Nephron progenitor cell (in vitro differentiated cells): Measurements from ENCODE around the gene MICU2.
A peak's percentile ranks its signal among the peaks of the same experiment; 100 is the strongest.
"Not testable (repeated sequence)": the region's sequence is repeated elsewhere in the genome, so short reads cannot be mapped to it uniquely, and the experiment has no call there.

Experiments
- DNase-seq: peaks from one replicate; pipeline ENCODE4 v3.0.0; 2021
- H3K27ac Mint-ChIP-seq: 2 replicates; pipeline ENCODE4 v1.8.0; 2021; ENCODE audit warnings: mild to moderate bottlenecking, moderate library complexity, mixed read lengths
- H3K27me3 Mint-ChIP-seq: 2 replicates; pipeline ENCODE4 v1.8.0; 2021; ENCODE audit warnings: mild to moderate bottlenecking, low read depth, mixed read lengths; ENCODE audit not compliant: poor library complexity
- H3K36me3 Mint-ChIP-seq: 2 replicates; pipeline ENCODE4 v1.8.0; 2021; ENCODE audit warnings: low read depth, mixed read lengths
- H3K4me1 Mint-ChIP-seq: 2 replicates; pipeline ENCODE4 v1.8.0; 2021; ENCODE audit warnings: mixed read lengths
- H3K4me3 Mint-ChIP-seq: 2 replicates; pipeline ENCODE4 v1.8.0; 2021; ENCODE audit warnings: mild to moderate bottlenecking, moderate library complexity, mixed read lengths
- H3K9me3 Mint-ChIP-seq: 2 replicates; pipeline ENCODE4 v1.8.0; 2021; ENCODE audit warnings: mild to moderate bottlenecking, moderate library complexity, mixed read lengths
- TF ChIP-seq, protein P1 (sequence below): fragments of 200-600 bp; sonication (generic); IDR thresholded peaks from 2 replicates; pipeline ENCODE4 v1.5.0; 2021; ENCODE audit warnings: antibody characterized with exemption

Gene MICU2

DNA sequence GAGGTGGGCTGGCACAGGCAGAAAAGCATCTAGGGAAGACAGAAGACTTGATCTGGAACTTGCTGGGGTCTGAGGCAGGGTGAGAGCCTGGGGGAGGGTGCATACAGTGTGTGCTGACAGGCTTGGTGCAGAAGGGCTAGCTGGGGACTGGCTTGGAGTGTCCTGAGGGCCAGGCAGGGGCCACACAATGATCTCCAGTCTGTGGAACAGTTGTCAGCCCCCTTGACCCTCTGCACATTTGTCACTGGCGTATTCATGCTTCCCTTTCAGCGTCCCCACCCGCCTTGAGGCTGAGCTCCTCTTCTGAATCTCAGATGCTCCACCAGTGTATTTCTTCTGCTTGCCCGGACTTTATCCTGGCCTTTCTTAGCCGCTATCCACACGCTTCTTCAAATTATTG lies 2.8 kb upstream of the MICU2 start:
- Mint-ChIP-seq H3K4me3 (no peak overlapping the region), H3K9me3 (no peaks in the 10 kb centered on the region), H3K4me1 (peaks cover 28% of the 10 kb centered on the region), H3K27ac (peak overlapping the region; percentile 8), H3K36me3 (peaks cover 19% of the 10 kb centered on the region), H3K27me3 (no peaks in the 10 kb centered on the region)
- DNase-seq = peak; percentile 4
- TF ChIP-seq, protein P1, sequence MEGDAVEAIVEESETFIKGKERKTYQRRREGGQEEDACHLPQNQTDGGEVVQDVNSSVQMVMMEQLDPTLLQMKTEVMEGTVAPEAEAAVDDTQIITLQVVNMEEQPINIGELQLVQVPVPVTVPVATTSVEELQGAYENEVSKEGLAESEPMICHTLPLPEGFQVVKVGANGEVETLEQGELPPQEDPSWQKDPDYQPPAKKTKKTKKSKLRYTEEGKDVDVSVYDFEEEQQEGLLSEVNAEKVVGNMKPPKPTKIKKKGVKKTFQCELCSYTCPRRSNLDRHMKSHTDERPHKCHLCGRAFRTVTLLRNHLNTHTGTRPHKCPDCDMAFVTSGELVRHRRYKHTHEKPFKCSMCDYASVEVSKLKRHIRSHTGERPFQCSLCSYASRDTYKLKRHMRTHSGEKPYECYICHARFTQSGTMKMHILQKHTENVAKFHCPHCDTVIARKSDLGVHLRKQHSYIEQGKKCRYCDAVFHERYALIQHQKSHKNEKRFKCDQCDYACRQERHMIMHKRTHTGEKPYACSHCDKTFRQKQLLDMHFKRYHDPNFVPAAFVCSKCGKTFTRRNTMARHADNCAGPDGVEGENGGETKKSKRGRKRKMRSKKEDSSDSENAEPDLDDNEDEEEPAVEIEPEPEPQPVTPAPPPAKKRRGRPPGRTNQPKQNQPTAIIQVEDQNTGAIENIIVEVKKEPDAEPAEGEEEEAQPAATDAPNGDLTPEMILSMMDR = no peak

DNA sequence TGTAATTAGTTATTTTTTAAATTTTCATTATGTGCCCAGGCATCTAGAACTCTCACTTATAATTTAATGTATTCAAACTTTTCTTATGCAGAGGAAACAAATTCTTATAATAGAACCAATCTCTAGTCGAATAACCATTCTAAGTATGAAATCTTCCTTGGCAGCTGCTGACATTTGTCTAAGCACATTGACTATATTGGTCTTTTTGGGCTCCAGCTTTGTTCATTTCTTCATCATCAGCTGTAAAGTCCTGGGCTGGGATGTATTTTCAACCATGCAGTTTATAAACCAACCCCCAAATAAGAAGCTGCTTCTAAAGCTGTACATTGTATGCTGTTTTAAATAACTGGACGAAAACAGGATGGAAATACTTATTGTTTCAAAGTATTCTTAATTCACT lies 2.3 kb upstream of the MICU2 start:
- TF ChIP-seq, protein P1 = no peak
- no peaks in the 10 kb centered on the region for H3K27me3 Mint-ChIP-seq
- peaks cover 19% of the 10 kb centered on the region for H3K36me3 Mint-ChIP-seq
- DNase-seq = no peak
- H3K4me3 Mint-ChIP-seq = no peak overlapping the region
- peaks cover 5% of the 10 kb centered on the region for H3K9me3 Mint-ChIP-seq
- no peak overlapping the region for H3K27ac Mint-ChIP-seq
- H3K4me1 Mint-ChIP-seq = peaks cover 33% of the 10 kb centered on the region

DNA sequence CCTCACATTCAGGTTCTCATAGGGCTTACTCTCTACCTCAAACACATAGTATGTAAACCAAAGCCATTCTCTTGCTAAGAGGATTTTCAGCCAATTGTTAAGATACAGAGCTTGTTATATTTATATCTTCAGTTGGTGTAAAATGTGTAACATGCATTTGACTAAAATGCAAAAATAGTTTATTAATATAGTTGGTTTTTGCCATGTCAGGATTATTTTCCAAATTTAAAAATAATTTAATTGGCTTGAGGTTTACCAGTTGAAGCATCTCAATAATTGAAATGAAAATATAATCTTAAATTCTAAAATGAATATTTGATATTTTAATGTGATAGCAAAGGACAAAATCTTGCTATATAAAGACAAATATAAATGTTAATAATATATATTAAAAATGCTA lies 7.2 kb downstream of the MICU2 start:
- Mint-ChIP-seq H3K27ac (no peak overlapping the region), H3K9me3 (peaks cover 45% of the 10 kb centered on the region), H3K4me1 (peaks cover 7% of the 10 kb centered on the region), H3K36me3 (peaks cover 76% of the 10 kb centered on the region), H3K27me3 (no peaks in the 10 kb centered on the region), H3K4me3 (no peak overlapping the region)
- no peak for DNase-seq
- TF ChIP-seq, protein P1 = no peak

DNA sequence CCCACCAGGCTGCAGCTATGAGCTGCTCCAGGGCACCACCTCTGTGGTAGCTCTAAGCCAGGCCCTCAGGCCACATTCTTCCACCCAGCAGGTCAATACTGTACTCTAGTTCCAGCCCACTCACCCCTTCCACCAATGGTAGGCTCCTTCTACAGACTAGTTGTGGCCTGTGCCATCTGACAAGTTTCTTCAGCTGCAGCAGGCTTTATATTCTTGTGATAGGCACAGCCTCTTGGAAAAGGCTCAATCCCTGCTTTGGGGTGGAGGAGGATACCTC lies 8.5 kb downstream of the MICU2 start:
- H3K36me3 Mint-ChIP-seq = peaks cover 78% of the 10 kb centered on the region
- H3K9me3 Mint-ChIP-seq = peaks cover 50% of the 10 kb centered on the region
- no peaks in the 10 kb centered on the region for H3K27me3 Mint-ChIP-seq

DNA sequence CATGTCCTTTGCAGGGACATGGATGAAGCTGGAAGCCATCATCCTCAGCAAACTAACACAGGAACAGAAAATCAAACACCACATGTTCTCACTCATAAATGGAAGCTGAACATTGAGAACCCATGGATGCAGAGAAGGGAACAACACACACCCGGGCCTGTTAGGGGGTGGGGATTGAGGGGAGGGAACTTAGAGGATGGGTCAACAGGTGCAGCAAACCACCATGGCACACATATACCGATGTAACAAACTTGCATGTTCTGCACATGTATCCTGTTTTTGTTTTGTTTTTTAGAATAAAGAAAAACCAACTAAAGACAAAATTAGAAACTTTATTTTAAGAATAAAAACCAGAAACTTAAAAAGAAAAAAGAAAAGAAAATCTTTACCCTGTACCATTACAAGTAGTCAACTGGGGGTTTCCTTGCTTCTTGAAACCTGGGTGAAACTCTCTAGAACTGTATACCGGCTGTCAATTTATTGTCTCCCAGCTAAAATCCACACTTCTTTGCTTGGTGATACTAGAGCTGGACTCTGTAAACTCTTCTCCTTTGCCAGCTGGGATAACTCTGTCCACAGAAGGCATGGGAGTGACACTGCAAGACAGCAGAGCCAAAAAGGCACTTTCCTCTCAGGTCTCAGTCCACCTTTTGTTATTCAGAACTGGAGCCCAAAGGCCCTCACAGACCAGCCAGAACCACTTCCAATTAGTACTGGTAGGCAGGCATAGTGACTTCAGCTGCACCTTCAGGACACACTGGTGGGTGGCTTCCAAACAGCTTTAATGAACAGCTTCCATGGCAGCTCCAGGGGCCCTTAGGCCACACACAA lies 9.0 kb downstream of the MICU2 start:
- no peaks in the 10 kb centered on the region for H3K4me1 Mint-ChIP-seq
- no peak overlapping the region for H3K4me3 Mint-ChIP-seq
- no peaks in the 10 kb centered on the region for H3K27me3 Mint-ChIP-seq
- H3K9me3 Mint-ChIP-seq = peaks cover 55% of the 10 kb centered on the region
- TF ChIP-seq, protein P1 = no peak
- peaks cover 79% of the 10 kb centered on the region for H3K36me3 Mint-ChIP-seq
- no peak for DNase-seq
- H3K27ac Mint-ChIP-seq = no peak overlapping the region

More for the DNA sequence above, 8.5 kb downstream of the MICU2 start:
- no peak overlapping the region for H3K4me3 Mint-ChIP-seq
- TF ChIP-seq, protein P1 = no peak
- H3K4me1 Mint-ChIP-seq = no peaks in the 10 kb centered on the region
- no peak overlapping the region for H3K27ac Mint-ChIP-seq
- DNase-seq = no peak

DNA sequence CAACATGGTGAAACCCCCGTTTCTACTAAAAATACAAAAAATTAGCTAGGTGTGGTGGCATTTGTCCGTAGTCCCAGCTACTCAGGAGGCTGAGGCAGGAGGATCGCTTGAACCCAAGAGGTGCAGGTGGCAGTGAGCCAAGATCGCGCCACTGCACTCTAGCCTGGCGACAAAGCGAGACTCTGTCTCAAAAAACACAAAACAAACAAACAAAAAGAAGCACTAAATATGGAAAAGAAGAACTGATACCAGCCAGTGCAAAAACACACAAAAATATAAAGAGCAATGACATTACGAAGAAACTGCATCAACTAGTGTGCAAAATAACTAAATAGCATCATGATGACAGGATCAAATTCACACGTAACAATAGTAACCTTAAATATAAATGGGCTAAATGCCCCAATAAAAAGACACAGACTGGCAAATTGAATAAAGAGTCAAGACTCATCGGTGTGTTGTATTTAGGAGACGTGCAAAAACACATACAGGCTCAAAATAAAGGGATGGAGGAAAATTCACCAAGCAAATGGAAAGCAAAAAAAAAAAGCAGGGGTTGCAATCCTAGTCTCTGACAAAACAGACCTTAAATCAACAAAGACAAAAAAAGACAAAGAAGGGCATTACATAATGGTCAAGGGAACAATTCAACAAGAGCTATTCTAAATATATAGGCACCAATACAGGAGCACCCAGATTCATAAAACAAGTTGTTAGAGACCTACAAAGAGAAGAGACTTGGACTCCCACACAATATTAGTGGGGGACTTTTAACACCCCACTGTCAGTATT lies 13.1 kb downstream of the MICU2 start:
- not testable (repeated sequence) for H3K27ac Mint-ChIP-seq, H3K4me3 Mint-ChIP-seq, H3K4me1 Mint-ChIP-seq, DNase-seq, H3K27me3 Mint-ChIP-seq
- Mint-ChIP-seq H3K9me3 (peaks cover 69% of the 10 kb centered on the region), H3K36me3 (peaks cover 78% of the 10 kb centered on the region)
